AG09309 (cell line): ENCODE data around the gene MRPS21.

Experiments
- DNase-seq: peaks from one replicate; pipeline ENCODE4 v3.0.0-alpha.2; 2010; ENCODE audit warnings: low read depth
- H3K4me3 ChIP-seq: 2 replicates; pipeline ENCODE4 v1.5.1; 2011; ENCODE audit warnings: mild to moderate bottlenecking, low read depth, low read length, moderate library complexity; ENCODE audit not compliant: control insufficient read depth
- CTCF ChIP-seq: IDR thresholded peaks from 2 replicates; pipeline ENCODE4 v1.5.1; 2011; ENCODE audit warnings: mild to moderate bottlenecking, low read depth, low read length, inconsistent platforms; ENCODE audit not compliant: insufficient read depth, control insufficient read depth; ENCODE audit errors: missing control alignments

The MRPS21 gene

GRCh38 chr1:150259758-150260669 is 33.6 kb upstream of the MRPS21 start:
- no peak overlapping the region for H3K4me3 ChIP-seq
- no peak for TF ChIP-seq CTCF
- DNase-seq, result no peak

GRCh38 chr1:150261367-150261766 is 32.3 kb upstream of the MRPS21 start:
- no peak for DNase-seq
- H3K4me3 ChIP-seq, result no peak overlapping the region
- no peak for TF ChIP-seq CTCF

GRCh38 chr1:150262388-150263320 is 31.0 kb upstream of the MRPS21 start:
- DNase-seq, result no peak
- TF ChIP-seq CTCF, result no peak
- H3K4me3 ChIP-seq, result no peak overlapping the region

- TF ChIP-seq CTCF, result no peak
- no peak for DNase-seq
- H3K4me3 ChIP-seq, result no peak overlapping the region
These were observed 30.1 kb upstream of the MRPS21 start for GRCh38 chr1:150263549-150263948.

- no peak for TF ChIP-seq CTCF
- H3K4me3 ChIP-seq, result peak overlapping the region; percentile 57
- DNase-seq, result no peak
These were observed 25.8 kb upstream of the MRPS21 start for GRCh38 chr1:150267896-150268295.

- TF ChIP-seq CTCF, result no peak
- DNase-seq, result no peak
These were observed 25.3 kb upstream of the MRPS21 start for GRCh38 chr1:150268340-150268704.

More at GRCh38 chr1:150268340-150268704, 25.3 kb upstream of the MRPS21 start:
- H3K4me3 ChIP-seq, result peak overlapping the region; percentile 57
